GM21723 (cell line): ENCODE data around the gene RRP12.
"Not testable (repeated sequence)": the region's sequence is repeated elsewhere in the genome, so short reads cannot be mapped to it uniquely, and the experiment has no call there.

ENCODE experiments used
- ATAC-seq: cut with Tn5 transposase; IDR thresholded peaks from one replicate; pipeline ENCODE4 v1.9.1; 2021; ENCODE audit warnings: mild to moderate bottlenecking, moderate library complexity; ENCODE audit not compliant: unreplicated experiment

The RRP12 gene

GRCh38 chr10:97400665-97401454 is at the start of gene RRP12:
TSS of gene RRP12 (minus strand) at chr10:97401340. CDS start at chr10:97401231, 109 bp downstream.
- peak; percentile 97 for ATAC-seq

DNA sequence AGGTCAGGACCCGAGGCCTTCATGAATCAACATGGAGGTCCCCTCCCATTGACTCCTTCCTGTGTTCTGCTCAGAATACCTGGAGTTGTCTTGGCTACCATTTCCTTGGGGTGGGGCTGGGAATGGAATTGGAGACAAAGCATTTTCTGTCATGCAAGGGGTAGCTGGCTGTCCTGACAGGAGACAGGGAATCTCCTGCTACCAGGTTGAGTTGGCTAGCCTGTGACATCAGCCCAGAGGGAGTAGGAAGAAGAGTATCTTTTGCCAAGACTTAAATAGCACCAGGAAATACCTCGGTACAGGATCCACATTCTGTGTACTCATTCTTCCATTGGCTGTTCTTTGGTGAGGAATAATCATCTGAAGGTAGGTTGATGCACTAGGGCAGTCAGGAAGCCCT is 49.7 kb upstream of the RRP12 start:
- ATAC-seq: no peak

- ATAC-seq: peak; percentile 97
Measured at GRCh38 chr10:97445722-97446639, 44.8 kb upstream of the RRP12 start, which contains the start of the genes EXOSC1 and ZDHHC16. TSS of gene EXOSC1 (minus strand) at chr10:97446006. CDS start at chr10:97445985, 21 bp downstream. TSS of gene ZDHHC16 (plus strand) at chr10:97446175. CDS start at chr10:97451676, 5,501 bp downstream.

GRCh38 chr10:97445357-97445721 is 44.2 kb upstream of the RRP12 start:
- no peak for ATAC-seq

DNA sequence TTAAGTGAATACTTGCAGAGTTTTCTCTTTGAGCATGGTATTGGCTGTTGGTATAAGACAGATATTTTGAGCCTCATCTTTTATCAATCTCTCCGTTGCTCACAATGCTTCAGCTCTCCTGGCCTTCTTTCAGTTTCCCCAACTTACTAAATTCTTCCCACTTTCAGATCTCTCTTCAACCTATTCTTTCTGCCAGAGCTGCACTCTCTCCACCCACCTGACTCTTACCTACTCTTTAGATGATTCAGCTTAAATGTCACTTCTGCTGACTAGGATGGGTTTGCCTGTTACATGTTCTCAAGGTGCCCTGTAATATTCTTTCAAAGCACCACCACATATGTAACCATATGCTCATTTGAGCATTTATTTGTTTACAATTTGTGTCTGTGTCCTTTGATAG is 43.1 kb upstream of the RRP12 start:
- ATAC-seq: no peak

- ATAC-seq: no peak
Measured at GRCh38 chr10:97442277-97442676, 41.1 kb upstream of the RRP12 start.

- no peak for ATAC-seq
Measured at GRCh38 chr10:97435211-97435610, 34.1 kb upstream of the RRP12 start.

DNA sequence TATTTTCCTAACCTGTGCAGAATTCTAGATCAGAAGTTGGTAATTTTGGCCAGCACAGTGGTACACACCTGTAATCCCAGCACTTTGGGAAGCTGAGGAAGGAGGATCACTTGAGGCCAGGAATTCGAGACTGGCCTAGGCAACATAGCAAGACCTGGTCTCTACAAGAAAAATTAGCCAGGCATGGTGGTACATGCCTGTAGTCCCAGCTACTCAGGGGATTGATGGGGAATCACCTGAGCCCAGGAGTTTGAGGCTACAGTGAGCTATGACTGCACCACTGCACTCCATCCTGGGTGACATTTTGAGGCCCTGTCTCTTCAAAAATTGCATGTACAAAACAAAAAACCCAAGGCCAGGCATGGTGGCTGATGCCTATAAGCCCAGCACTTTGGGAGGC is 33.4 kb upstream of the RRP12 start:
- no peak for ATAC-seq

DNA sequence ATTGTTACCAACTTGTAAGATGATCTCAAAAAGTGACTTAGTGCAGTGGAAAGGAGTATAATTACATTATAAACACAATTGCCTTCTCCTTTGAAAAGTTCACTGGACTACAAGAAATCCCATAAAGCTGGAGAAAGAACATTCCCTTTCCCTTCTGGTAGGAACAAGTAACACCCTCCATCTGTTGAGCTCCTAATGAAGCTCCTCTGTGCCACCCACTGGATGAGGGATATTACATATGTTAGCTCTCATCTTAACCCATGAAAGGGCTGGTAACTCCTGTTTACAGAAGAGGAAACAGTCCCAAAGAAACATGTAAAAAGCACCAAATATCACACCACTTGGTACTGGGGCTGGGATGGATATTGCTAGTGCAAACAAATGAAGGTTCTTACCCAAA is 32.9 kb upstream of the RRP12 start:
- ATAC-seq: no peak

GRCh38 chr10:97428572-97428981 is 27.4 kb upstream of the RRP12 start:
- no peak for ATAC-seq

DNA sequence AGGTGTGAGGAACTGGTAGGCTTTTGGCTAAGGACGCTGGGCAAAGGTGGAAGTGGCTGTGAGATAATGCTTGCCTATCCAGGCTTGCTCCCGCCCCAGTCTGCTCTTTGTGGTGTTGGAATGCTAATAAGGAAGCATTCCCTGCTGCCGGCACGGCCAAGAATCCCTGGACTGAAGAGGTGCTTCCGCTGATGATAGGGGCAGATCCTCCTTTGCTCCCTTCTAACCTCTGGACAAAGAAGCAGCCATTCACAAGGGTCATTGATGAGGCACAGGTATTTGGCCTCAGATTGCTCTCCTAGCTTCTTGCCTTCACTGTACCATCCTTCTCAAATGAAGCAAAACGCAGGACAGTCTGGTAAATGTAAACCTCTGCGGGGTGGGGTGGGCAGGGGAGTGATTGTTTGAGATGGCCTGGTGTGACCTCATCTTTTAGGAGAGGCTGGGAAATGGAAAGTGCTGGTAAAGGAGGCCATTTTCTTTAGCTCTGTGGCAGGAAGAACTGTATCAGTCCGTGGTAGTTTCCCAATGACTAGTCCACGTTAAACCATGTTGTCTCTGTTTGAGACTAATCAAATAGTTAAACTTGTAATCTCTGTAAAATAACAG is 26.5 kb upstream of the RRP12 start:
- no peak for ATAC-seq

- no peak for ATAC-seq
Measured at GRCh38 chr10:97426776-97427570, 25.8 kb upstream of the RRP12 start.

- ATAC-seq: peak; percentile 80
Measured at GRCh38 chr10:97425964-97426775, 25.0 kb upstream of the RRP12 start, which contains the start of gene PGAM1. TSS of gene PGAM1 (plus strand) at chr10:97426191. CDS start at chr10:97426308, 117 bp downstream.

DNA sequence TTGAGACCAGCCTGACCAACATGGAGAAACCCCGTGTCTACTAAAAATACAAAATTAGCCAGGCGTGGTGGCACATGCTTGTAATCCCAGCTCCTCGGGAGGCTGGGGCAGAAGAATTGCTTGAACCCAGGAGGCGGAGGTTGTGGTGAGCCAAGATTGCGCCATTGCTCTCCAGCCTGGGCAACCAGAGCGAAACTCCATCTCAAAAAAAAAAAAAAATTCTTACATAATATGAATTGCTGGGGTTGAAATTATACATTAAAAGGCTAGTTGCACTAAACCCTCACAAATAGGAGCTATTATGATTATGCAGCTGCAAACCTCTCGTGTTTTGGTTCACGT is 22.6 kb upstream of the RRP12 start:
- ATAC-seq: not testable (repeated sequence)

DNA sequence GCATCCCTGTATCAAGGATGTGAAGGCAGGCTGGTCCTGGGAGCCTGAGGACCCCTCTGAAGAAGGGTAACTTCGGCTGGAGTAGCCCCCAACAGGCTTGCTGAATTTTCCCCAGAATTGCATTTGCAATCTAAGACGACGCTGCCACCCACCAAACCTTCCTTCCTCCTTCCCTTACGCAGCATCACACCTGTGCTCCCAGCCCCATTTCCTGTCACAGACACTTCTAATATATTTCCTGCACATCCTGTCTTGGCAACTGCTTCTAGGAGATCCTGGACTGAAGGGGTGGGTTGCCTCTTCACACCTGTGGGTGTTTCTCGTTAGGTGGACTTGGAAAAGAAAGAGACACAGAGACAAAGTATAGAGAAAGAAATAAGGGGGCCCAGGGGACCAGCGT is 15.4 kb upstream of the RRP12 start:
- no peak for ATAC-seq

DNA sequence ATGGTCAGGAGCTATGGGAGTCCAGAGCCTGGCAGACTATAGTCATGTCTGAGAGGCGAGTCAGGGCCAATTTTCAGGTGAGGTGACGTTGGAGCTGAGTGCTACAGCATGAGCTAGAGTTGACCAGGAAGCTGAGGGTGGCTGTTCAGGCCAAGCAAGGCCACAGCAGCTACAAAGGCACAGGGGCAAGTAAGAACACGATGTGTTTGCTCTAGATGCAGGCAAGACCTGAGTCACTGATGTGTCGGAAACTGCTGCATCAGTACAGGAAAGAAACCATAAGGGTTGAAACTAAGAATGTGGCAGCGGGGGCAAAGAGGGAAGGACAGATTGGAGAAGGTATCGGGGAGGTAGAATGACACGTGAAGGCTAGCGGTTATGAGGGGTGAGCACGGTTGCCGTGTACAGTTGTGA is 11.8 kb upstream of the RRP12 start:
- no peak for ATAC-seq

DNA sequence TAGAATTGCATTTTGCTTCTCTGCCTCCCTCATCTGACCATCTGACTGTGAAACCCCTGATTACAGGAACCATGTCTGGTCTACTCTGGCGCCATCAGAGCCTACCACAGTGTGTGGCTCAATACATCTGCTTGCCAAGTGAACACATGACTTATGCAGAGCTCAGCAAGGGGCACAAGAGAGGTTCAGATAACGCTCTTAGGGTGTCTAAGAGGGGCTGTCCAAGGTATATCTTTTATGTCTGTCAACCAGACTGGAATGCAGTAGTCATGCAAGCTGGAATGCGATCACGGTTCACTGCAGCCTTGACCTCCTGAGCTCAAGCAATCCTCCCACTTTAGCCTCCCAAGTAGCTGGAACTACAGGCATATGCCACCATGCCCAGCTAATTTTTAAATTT is 10.3 kb upstream of the RRP12 start:
- ATAC-seq: no peak

- no peak for ATAC-seq
Measured at GRCh38 chr10:97408496-97408992, 7.4 kb upstream of the RRP12 start.

DNA sequence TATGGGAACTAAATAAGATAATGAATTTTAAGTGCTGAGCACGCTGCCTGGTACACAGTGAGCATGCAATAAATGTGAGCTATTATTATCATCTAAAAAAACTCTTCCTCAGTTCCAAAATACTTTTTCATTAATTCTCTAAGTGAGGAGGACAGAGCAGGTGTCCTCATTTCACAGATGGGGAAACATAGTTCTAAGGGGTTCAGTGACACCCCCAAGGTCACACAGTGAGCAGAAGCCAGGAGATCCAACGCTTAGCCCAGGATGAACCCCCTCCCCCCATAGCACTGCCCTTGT is 6.8 kb upstream of the RRP12 start:
- ATAC-seq: no peak
